K562 (cell line): ENCODE data around the gene CLDN5. TPM values are rescaled to one million over a fixed set of nuclear protein-coding genes. Genes with fewer than 3 reads are reported as not detected.

Source experiments
- BHLHE40 ChIP-seq: IDR thresholded peaks from 2 replicates; pipeline ENCODE4 v1.6.1; 2011; ENCODE audit warnings: low read length, improper control_type of control experiment
- CBFB ChIP-seq: sonication (generic); formaldehyde crosslinking; IDR thresholded peaks from 2 replicates; pipeline ENCODE4 v1.4.0; 2020; ENCODE audit warnings: mild to moderate bottlenecking, missing genetic modification reagents
- CCAR2 ChIP-seq: fragments of 200-400 bp; formaldehyde crosslinking; IDR thresholded peaks from 2 replicates; pipeline ENCODE4 v1.6.1; 2017; ENCODE audit warnings: mild to moderate bottlenecking, low read depth, low read length
- DNMT1 ChIP-seq: fragments of 450-650 bp; IDR thresholded peaks from 2 replicates; pipeline ENCODE4 v1.6.1; 2016; ENCODE audit warnings: antibody characterized with exemption, mild to moderate bottlenecking
- EHMT2 ChIP-seq: fragments of 450-650 bp; IDR thresholded peaks from 2 replicates; pipeline ENCODE4 v1.6.1; 2018; ENCODE audit warnings: antibody characterized with exemption
- JUNB ChIP-seq: fragments of 450-650 bp; formaldehyde crosslinking; conservative IDR thresholded peaks from 2 replicates; pipeline ENCODE4 v1.4.0; 2020; ENCODE audit warnings: mild to moderate bottlenecking
- L3MBTL2 ChIP-seq: fragments of 450-650 bp; IDR thresholded peaks from 2 replicates; pipeline ENCODE4 v1.6.1; 2016; ENCODE audit warnings: mild to moderate bottlenecking, moderate library complexity
- MCM5 ChIP-seq: fragments of 450-650 bp; IDR thresholded peaks from 2 replicates; pipeline ENCODE4 v1.6.1; 2016; ENCODE audit warnings: low read depth
- MTF1 ChIP-seq: fragments of 250-450 bp; sonication (Bioruptor Pico); IDR thresholded peaks from 2 replicates; pipeline ENCODE4 v1.9.0; 2021; ENCODE audit warnings: moderate library complexity, mild to moderate bottlenecking, inconsistent platforms, borderline replicate concordance
- NFIX ChIP-seq: fragments of 250-450 bp; sonication (Bioruptor Pico); IDR thresholded peaks from 2 replicates; pipeline ENCODE4 v1.4.0; 2020; ENCODE audit warnings: low read depth, mild to moderate bottlenecking, moderate library complexity
- PHF8 ChIP-seq: fragments of 200-600 bp; sonication (generic); IDR thresholded peaks from 2 replicates; pipeline ENCODE4 v1.6.1; 2012; ENCODE audit warnings: mixed run types, mild to moderate bottlenecking, inconsistent platforms, low read length, moderate library complexity, borderline replicate concordance
- PML ChIP-seq: IDR thresholded peaks from 2 replicates; pipeline ENCODE4 v1.6.1; 2012; ENCODE audit warnings: low read length, inconsistent platforms
- POU5F1 ChIP-seq: fragments of 150-350 bp; IDR thresholded peaks from 2 replicates; pipeline ENCODE4 v1.6.1; 2014; ENCODE audit warnings: borderline replicate concordance, low read length, low read depth, mild to moderate bottlenecking; ENCODE audit not compliant: partially characterized antibody
- PTTG1 ChIP-seq: fragments of 450-650 bp; IDR thresholded peaks from 2 replicates; pipeline ENCODE4 v1.6.1; 2016; ENCODE audit warnings: low read depth, mild to moderate bottlenecking, missing genetic modification characterization, missing compliant biosample characterization
- PURB ChIP-seq: sonication (generic); formaldehyde crosslinking; IDR thresholded peaks from 2 replicates; pipeline ENCODE4 v1.9.0; 2021; ENCODE audit warnings: low read depth, mild to moderate bottlenecking, missing genetic modification reagents
- RBFOX2 ChIP-seq: fragments of 200-400 bp; formaldehyde crosslinking; IDR thresholded peaks from 2 replicates; pipeline ENCODE4 v1.6.1; 2017; ENCODE audit warnings: low read depth, mild to moderate bottlenecking, low read length, moderate library complexity
- SUPT5H ChIP-seq: fragments of 450-650 bp; IDR thresholded peaks from 2 replicates; pipeline ENCODE4 v1.6.1; 2016
- TCF15 ChIP-seq: fragments of 250-450 bp; sonication (Bioruptor Pico); IDR thresholded peaks from 2 replicates; pipeline ENCODE4 v1.8.0; 2022; ENCODE audit warnings: moderate library complexity, mild to moderate bottlenecking, inconsistent platforms
- ZBTB49 ChIP-seq: sonication (generic); formaldehyde crosslinking; IDR thresholded peaks from 2 replicates; pipeline ENCODE4 v1.8.0; 2022; ENCODE audit warnings: missing genetic modification reagents, mild to moderate bottlenecking, borderline replicate concordance
- ZFP91 ChIP-seq: sonication (generic); formaldehyde crosslinking; IDR thresholded peaks from 2 replicates; pipeline ENCODE4 v1.8.0; 2022; ENCODE audit warnings: mild to moderate bottlenecking, missing genetic modification reagents
- ZKSCAN1 ChIP-seq: fragments of 150-350 bp; IDR thresholded peaks from 2 replicates; pipeline ENCODE4 v1.6.1; 2016; ENCODE audit warnings: low read depth, low read length
- ZNF124 ChIP-seq: sonication (generic); formaldehyde crosslinking; IDR thresholded peaks from 2 replicates; pipeline ENCODE4 v1.8.1; 2022; ENCODE audit warnings: missing genetic modification reagents
- ZNF583 ChIP-seq: fragments of 250-450 bp; sonication (Bioruptor Pico); IDR thresholded peaks from 2 replicates; pipeline ENCODE4 v1.4.0; 2020
- ZNF644 ChIP-seq: fragments of 200-800 bp; sonication (Bioruptor generic); IDR thresholded peaks from 2 replicates; pipeline ENCODE4 v1.6.1; 2016; ENCODE audit warnings: low read depth, missing genetic modification characterization, missing compliant biosample characterization
- ZNF780A ChIP-seq: fragments of 250-450 bp; sonication (Bioruptor Pico); IDR thresholded peaks from 2 replicates; pipeline ENCODE4 v1.5.0; 2021; ENCODE audit warnings: mild to moderate bottlenecking
- polyA plus RNA-seq, 8 experiments: library from polyadenylated mRNA; depleted of rRNA in 4 of 8; stranded (reverse) in 5 of 8; unstranded in 3 of 8; fragments of >200 nt; fragmentation: Nextera tagmentation in 2 of 8; fragmentation: Illumina TruSeq in 1 of 8; extraction: Ambion mirVana in 2 of 8; extraction: Trizol in 1 of 8; gene quantifications; 2 replicates each; pipeline versions ENCODE4 v1.2.1 to v1.2.3, GENCODE V29; 2011 to 2014; ENCODE audit warnings: inconsistent platforms in 1 of 8, missing spikeins in 1 of 8
- total RNA-seq, 7 experiments: library from RNA; depleted of rRNA in 6 of 7; stranded (reverse); fragments of >200 nt in 6 of 7; fragmentation: Illumina TruSeq in 2 of 7; extraction: Trizol in 2 of 7; gene quantifications; 2 replicates each; pipeline versions ENCODE4 v1.2.1 to v1.2.3, GENCODE V29; 2011 to 2021; ENCODE audit warnings: low replicate concordance in 1 of 7
- TF ChIP-seq, protein P1 (sequence below): sonication (generic); formaldehyde crosslinking; IDR thresholded peaks from 2 replicates; pipeline ENCODE4 v1.8.0; 2022; ENCODE audit warnings: mild to moderate bottlenecking, missing genetic modification reagents

CLDN5 gene
- total and polyA plus RNA-seq, 9 of the 15 experiments (the other 6 are each of a cell fraction or from before 2014, with no cell fraction given) = 0.20 TPM; not detected in 8

DNA sequence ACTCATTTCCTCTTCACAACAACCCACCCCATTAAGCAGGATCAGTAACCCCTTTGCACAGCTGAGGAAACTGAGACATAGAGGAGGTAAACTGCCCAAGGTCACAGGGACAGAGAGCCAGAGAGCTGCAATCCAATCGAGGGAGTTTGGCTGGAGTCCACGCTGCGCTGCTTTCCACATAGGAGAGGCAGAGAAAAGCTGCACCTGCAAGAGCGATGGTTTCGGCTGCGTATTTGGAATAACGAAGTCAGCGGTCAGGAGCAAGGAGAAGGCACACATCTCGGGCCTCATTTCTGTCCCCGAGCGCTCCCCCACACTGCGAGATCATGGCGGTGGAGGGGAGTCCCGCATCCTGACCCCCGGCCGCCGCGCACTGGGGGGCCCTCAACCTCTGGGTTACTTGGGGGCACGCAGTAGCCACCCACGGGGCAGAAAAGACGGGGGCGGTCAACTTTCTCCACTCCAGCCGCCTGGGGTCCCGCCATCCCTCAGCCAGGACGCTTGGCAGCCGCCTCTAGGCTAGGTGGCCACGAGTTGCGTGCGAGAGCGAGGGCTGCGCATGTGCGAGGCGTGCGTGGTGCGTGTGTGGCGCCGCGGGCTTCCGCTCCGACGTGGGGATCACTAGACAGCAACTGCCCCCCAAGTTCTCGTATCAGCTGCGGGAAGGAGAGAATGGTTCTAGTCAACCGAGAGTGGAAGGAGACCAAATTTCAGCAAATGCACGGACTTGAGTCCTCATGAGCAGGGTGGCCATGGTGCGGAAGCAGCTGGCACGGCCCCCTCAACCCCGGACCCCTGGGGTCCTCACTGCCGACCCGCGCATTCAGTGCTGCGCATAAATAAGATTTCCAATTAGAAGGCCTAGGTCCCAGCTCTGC lies 42.3 kb upstream of the CLDN5 start (continued):
- TF ChIP-seq MCM5 = no peak
- 0 out of 2 replicates have a peak, but pooled peaks have one; percentile 32 for TF ChIP-seq JUNB (CRISPR knock-in tag)
- TF ChIP-seq SUPT5H = no peak
- no peak for TF ChIP-seq MTF1 (CRISPR knock-in tag)
- TF ChIP-seq BHLHE40 = 0 out of 2 replicates have a peak, but pooled peaks have one; percentile 8
- TF ChIP-seq ZKSCAN1 = no peak
- TF ChIP-seq POU5F1 = no peak
- no peak for TF ChIP-seq ZBTB49
- TF ChIP-seq ZNF780A (CRISPR knock-in tag) = no peak
- TF ChIP-seq TCF15 = no peak
- peak; percentile 59 for TF ChIP-seq RBFOX2
- TF ChIP-seq ZNF644 (tag) = no peak
- no peak; the same call in 1 of the 2 replicates for TF ChIP-seq ZFP91
- TF ChIP-seq CCAR2 = no peak
- no peak for TF ChIP-seq PURB
- TF ChIP-seq PHF8 = no peak
- TF ChIP-seq CBFB (CRISPR knock-in tag) = no peak
- TF ChIP-seq L3MBTL2 = peak; percentile 84
- no peak for TF ChIP-seq PTTG1 (tag)
- TF ChIP-seq NFIX (CRISPR knock-in tag) = no peak
- no peak for TF ChIP-seq PML
- no peak for TF ChIP-seq EHMT2
- TF ChIP-seq DNMT1 = no peak
- TF ChIP-seq ZNF124 (CRISPR knock-in tag) = peak; percentile 59; the same call in 1 of the 2 replicates
- TF ChIP-seq ZNF583 = peak; percentile 19; the same call in 1 of the 2 replicates
- TF ChIP-seq, protein P1, sequence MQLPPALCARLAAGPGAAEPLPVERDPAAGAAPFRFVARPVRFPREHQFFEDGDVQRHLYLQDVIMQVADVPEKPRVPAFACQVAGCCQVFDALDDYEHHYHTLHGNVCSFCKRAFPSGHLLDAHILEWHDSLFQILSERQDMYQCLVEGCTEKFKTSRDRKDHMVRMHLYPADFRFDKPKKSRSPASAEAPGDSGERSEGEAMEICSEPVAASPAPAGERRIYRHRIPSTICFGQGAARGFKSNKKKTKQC (CRISPR knock-in tag) = peak; percentile 97
